HG02884 (cell line): Measurements from ENCODE around the gene IFNA14.
A peak's percentile ranks its signal among the peaks of the same experiment; 100 is the strongest.
"Not testable (repeated sequence)": the region's sequence is repeated elsewhere in the genome, so short reads cannot be mapped to it uniquely, and the experiment has no call there.

ENCODE experiments used
- ATAC-seq: cut with Tn5 transposase; IDR thresholded peaks from one replicate; pipeline ENCODE4 v1.9.1; 2021; ENCODE audit warnings: mild to moderate bottlenecking, moderate library complexity; ENCODE audit not compliant: unreplicated experiment

IFNA14 gene

GRCh38 chr9:21239911-21240310 lies at the start of gene IFNA14:
TSS of gene IFNA14 (minus strand) at chr9:21240005. CDS start at chr9:21239935, 70 bp downstream.
- ATAC-seq: no peak

GRCh38 chr9:21287280-21287679 lies 47.5 kb upstream of the IFNA14 start:
- ATAC-seq: no peak

GRCh38 chr9:21286659-21287058 lies 46.9 kb upstream of the IFNA14 start:
- no peak for ATAC-seq

GRCh38 chr9:21286099-21286498 lies 46.3 kb upstream of the IFNA14 start:
- no peak for ATAC-seq

- no peak for ATAC-seq
Measured at GRCh38 chr9:21281275-21281674, 41.5 kb upstream of the IFNA14 start.

GRCh38 chr9:21268347-21268657 lies 28.5 kb upstream of the IFNA14 start:
- ATAC-seq: no peak

- peak; percentile 65 for ATAC-seq
Measured at GRCh38 chr9:21267485-21268346, 27.9 kb upstream of the IFNA14 start.

- ATAC-seq: no peak
Measured at GRCh38 chr9:21266733-21267484, 27.1 kb upstream of the IFNA14 start.

- ATAC-seq: no peak
Measured at GRCh38 chr9:21265421-21266189, 25.8 kb upstream of the IFNA14 start.

- ATAC-seq: no peak
Measured at GRCh38 chr9:21255538-21256212, 15.9 kb upstream of the IFNA14 start.

GRCh38 chr9:21252721-21253547 lies 13.1 kb upstream of the IFNA14 start:
- peak; percentile 81 for ATAC-seq

GRCh38 chr9:21251638-21252037 lies 11.8 kb upstream of the IFNA14 start:
- no peak for ATAC-seq

- ATAC-seq: no peak
Measured at GRCh38 chr9:21251190-21251589, 11.4 kb upstream of the IFNA14 start.

GRCh38 chr9:21244836-21245235 lies 5.0 kb upstream of the IFNA14 start:
- no peak for ATAC-seq

GRCh38 chr9:21236360-21236714 lies 3.5 kb downstream of the IFNA14 start:
- ATAC-seq: not testable (repeated sequence)

- ATAC-seq: peak; percentile 82
Measured at GRCh38 chr9:21235468-21236359, 4.1 kb downstream of the IFNA14 start.

GRCh38 chr9:21234153-21234687 lies 5.6 kb downstream of the IFNA14 start:
- no peak for ATAC-seq

- no peak for ATAC-seq
Measured at GRCh38 chr9:21233258-21233657, 6.5 kb downstream of the IFNA14 start.

- no peak for ATAC-seq
Measured at GRCh38 chr9:21228122-21228521, 11.7 kb downstream of the IFNA14 start, which contains the start of gene IFNA17. TSS of gene IFNA17 (minus strand) at chr9:21228222. CDS start at chr9:21228173, 49 bp downstream.
